NCI-H2196 (cell line): ENCODE measurements around the gene HDAC1.
A peak's percentile ranks its signal among the peaks of the same experiment; 100 is the strongest.
"Not testable (repeated sequence)": the region's sequence is repeated elsewhere in the genome, so short reads cannot be mapped to it uniquely, and the experiment has no call there.

Experiments used
- DNase-seq: peaks from one replicate; lab custom pipeline; 2025; ENCODE audit not compliant: unreplicated experiment; lab: John Stamatoyannopoulos, UW

Gene HDAC1

GRCh38 chr1:32345289-32345827 lies 53.5 kb downstream of the HDAC1 start:
- DNase-seq = peak; percentile 45

- no peak for DNase-seq
Measured at GRCh38 chr1:32346532-32347157, 54.8 kb downstream of the HDAC1 start.

- no peak for DNase-seq
Measured at GRCh38 chr1:32349211-32349708, 57.4 kb downstream of the HDAC1 start.

- DNase-seq = peak; percentile 92
Measured at GRCh38 chr1:32350785-32351398, 59.0 kb downstream of the HDAC1 start.

- peak; percentile 96 for DNase-seq
Measured at GRCh38 chr1:32351399-32352238, 59.7 kb downstream of the HDAC1 start.

GRCh38 chr1:32352239-32352745 lies 60.4 kb downstream of the HDAC1 start:
- DNase-seq = no peak

GRCh38 chr1:32352831-32353383 lies 61.0 kb downstream of the HDAC1 start:
- DNase-seq = no peak

GRCh38 chr1:32353431-32353830 lies 61.5 kb downstream of the HDAC1 start:
- no peak for DNase-seq

GRCh38 chr1:32353886-32354570 lies 62.1 kb downstream of the HDAC1 start:
- no peak for DNase-seq

- not testable (repeated sequence) for DNase-seq
Measured at GRCh38 chr1:32355778-32356177, 63.9 kb downstream of the HDAC1 start.

GRCh38 chr1:32356478-32356877 lies 64.6 kb downstream of the HDAC1 start:
- no peak for DNase-seq

GRCh38 chr1:32357614-32358013 lies 65.7 kb downstream of the HDAC1 start:
- no peak for DNase-seq

- no peak for DNase-seq
Measured at GRCh38 chr1:32358435-32358834, 66.6 kb downstream of the HDAC1 start.

GRCh38 chr1:32361308-32361673 lies 69.4 kb downstream of the HDAC1 start:
- DNase-seq = no peak

- DNase-seq = no peak
Measured at GRCh38 chr1:32361674-32362473, 70.0 kb downstream of the HDAC1 start.

GRCh38 chr1:32362474-32363313 lies 70.8 kb downstream of the HDAC1 start, which contains the start of the genes FAM229A and TSSK3:
Gene FAM229A, minus strand, starts transcription at chr1:32362485. Its CDS starts 394 bp downstream, at chr1:32362091.
Gene TSSK3, plus strand, starts transcription at chr1:32362539. Its CDS starts 163 bp downstream, at chr1:32362702.
- DNase-seq = no peak

- DNase-seq = peak; percentile 32
Measured at GRCh38 chr1:32363713-32364112, 71.8 kb downstream of the HDAC1 start.

GRCh38 chr1:32364836-32365235 lies 73.0 kb downstream of the HDAC1 start:
- no peak for DNase-seq

- no peak for DNase-seq
Measured at GRCh38 chr1:32365445-32365844, 73.6 kb downstream of the HDAC1 start.
